HG03025 (cell line): ENCODE results near the gene FBXL16.

Experiments
- ATAC-seq: cut with Tn5 transposase; IDR thresholded peaks from one replicate; pipeline ENCODE4 v1.9.1; 2021; ENCODE audit warnings: mild to moderate bottlenecking, moderate library complexity; ENCODE audit not compliant: unreplicated experiment, low FRiP score

Gene FBXL16

DNA sequence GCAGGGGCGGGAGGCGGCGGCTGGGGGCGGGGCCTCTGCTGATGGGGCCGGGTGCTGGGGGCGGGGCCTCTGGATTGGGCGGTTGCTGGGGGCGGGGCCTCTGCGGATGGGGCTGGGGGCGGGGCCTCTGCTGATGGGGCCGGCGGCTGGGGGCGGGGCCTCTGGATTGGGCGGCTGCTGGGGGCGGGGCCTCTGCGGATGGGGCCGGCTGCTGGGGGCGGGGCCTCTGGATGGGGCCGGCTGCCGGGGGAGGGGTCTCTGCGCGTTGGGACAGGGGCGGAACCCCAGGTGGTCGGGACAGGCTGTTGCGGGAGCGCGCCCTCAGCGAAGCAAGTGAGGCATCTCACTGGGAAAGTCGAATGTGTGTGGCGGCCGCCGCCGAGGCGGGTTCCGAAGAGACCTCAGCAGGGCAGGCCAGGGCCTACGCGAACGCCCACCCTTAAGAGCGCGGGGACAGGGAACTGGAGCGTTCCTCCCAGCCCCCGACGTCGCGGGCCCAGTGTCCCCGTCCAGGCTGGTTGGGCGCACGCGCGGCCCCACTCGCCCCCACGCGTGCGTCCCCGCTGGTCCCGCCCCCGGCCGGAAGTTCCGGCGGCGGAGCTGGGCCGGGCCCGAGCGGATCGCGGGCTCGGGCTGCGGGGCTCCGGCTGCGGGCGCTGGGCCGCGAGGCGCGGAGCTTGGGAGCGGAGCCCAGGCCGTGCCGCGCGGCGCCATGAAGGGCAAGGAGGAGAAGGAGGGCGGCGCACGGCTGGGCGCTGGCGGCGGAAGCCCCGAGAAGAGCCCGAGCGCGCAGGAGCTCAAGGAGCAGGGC is 25.6 kb downstream of the FBXL16 start, which contains the start of gene STUB1:
TSS of gene STUB1 (plus strand) at position 597 of the 811 bp plus-strand sequence. CDS start at position 713, 116 bp downstream.
- ATAC-seq, result peak; percentile 32

DNA sequence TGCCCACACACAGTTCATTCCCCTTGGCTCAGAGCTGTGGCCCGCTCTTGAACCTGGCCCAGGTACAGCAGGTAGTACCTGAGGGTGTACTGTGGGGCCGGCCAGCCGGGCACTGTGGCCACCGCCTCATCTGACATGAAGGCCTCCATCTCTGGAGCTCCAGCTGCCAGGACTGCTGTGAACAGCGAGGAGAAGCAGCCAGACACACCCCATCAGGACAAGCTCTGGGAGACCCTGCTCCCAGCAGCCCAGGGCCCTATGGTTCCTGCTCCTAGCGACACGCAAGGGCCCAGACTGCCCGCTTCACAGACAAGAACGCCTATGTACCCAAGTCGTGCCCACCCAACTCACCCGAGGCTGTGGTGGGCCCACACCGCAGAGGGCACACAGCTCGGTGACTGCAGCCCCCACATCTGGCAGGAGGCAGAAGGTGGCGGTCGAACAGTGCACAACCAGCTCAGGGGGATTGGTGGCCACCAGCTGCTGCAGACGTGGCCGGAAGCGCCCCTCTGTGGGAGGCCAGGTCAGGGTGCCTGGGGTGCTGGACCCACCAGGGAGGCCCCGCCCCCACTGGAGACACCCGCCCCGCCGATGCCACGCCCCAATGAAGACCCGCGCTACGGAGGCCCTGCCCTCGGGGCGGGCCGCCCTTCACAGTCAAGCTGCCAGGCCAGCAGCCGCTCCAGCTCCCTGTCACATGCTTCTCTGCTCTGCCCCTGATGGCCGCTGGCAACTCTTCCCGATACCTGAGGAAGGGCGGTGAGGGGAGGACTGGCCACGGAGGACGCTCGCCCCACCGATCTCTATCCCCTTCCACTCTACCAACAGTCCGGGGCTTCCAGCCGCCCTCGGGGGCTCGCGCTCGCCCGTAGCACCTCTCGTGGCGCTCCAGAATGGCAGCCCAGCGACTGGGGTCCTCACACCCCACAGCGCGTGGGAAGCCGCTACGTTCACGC is 26.5 kb downstream of the FBXL16 start:
- ATAC-seq, result no peak

DNA sequence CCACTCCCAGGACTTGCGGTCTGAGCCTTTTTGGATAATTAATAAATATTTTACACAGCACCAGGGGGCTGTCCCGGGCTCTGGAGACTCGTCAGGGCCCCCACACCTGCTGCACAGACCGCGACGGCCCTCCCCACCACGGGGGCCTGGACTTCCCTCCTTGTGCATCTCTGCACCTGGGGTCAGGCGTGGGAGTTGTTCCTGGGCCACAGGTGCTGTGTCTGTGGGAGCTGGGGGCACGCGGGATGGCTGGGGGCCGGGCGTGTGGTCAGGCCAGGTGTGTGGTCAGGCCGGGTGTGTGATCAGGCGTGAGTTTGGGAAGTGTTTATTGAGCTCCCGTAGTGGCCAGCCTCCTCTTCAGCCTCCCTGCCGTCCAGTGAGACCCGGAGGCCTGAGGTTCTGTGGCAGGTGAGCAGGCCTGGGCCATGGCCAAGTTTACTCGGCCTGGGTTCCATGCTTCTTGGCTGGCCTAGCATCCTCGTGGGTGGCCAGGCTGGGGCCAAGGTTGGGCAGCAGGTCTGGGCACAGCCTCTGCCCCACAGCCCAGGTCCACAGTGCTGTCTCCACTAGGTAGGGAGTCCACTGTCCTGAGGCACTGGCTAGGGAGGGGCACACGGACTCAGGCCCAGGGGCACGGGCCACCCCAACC is 27.3 kb downstream of the FBXL16 start:
- ATAC-seq, result no peak

DNA sequence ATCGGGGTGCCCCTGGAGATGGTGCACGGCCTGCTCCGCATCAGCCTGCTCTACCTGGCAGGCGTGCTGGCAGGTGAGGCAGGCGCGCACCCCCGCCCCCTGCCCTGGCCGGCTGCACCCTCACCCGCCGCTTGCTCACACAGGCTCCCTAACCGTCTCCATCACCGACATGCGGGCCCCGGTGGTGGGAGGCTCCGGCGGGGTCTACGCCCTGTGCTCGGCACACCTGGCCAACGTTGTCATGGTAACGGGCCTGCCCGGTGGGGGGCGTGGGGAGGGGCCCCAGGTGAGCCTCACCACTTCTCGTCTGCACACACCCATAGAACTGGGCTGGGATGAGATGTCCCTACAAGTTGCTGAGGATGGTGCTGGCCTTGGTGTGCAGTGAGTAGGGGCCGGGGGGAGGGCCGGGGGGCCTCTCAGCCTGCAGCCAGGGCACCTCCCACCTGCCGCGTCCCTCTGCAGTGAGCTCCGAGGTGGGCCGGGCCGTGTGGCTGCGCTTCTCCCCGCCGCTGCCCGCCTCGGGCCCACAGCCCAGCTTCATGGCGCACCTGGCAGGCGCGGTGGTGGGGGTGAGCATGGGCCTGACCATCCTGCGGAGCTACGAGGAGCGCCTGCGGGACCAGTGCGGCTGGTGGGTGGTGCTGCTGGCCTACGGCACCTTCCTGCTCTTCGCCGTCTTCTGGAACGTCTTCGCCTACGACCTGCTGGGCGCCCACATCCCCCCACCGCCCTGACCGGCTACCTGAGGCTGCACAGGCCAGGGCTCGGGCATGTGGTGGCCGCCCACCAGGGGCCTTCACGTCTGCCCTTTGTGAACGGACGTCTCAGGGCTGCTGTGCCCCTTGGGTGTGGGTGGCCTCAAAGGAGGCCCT is 28.0 kb downstream of the FBXL16 start:
- ATAC-seq, result no peak

DNA sequence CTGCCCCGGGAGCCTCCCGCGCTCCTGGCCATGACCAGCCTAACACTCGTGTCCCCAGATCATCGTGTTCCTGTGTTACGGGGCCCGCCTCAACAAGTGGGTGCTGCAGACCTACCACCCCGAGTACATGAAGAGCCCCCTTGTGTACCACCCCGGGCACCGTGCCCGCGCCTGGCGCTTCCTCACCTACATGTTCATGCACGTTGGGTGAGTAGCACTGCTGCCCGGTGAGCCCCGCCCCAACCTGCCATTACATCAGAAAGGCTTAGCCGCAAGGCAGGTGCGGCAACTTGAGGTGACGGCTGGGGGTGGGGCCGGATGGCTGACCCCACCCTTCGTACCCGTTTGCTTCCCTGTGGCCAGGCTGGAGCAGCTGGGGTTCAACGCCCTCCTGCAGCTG is 28.7 kb downstream of the FBXL16 start:
- no peak for ATAC-seq

DNA sequence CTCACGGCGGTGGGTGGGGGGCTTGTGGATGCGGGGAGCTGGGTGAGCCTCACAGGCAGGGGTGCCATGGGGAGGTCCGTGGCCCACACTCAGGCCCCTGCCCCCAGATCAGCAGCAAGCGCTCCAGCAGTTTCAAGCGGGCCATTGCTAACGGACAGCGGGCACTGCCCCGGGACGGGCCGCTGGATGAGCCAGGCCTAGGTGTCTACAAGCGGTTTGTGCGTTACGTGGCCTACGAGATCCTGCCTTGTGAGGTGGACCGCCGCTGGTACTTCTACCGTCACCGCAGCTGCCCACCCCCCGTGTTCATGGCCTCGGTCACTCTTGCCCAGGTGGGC is 29.1 kb downstream of the FBXL16 start:
- no peak for ATAC-seq

DNA sequence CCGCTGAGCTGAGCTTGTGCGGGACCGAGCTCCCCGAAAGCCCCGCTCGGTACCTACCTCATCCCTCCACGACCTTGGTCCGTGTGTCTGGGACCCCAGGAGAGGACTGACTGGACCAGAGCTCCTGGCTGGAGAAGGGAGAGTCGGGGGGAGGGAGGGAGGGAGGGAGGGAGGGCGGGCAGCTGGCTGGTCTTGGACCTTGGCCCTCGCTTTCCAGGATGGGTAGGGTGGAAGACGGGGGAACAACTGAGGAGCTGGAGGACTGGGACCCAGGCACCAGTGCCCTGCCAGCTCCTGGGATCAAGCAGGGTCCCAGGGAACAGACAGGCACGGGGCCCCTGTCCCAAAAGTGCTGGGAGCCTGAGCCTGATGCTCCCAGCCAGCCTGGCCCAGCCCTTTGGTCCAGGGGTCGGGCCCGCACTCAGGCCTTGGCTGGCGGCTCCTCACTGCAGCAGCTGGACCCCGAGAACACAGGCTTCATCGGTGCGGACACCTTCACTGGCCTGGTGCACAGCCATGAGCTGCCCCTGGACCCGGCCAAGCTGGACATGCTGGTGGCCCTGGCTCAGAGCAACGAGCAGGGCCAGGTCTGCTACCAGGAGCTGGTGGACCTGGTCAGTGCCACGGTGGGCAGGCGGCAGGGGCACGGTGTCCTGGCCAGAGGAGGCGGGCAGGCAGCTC is 29.6 kb downstream of the FBXL16 start:
- no peak for ATAC-seq

DNA sequence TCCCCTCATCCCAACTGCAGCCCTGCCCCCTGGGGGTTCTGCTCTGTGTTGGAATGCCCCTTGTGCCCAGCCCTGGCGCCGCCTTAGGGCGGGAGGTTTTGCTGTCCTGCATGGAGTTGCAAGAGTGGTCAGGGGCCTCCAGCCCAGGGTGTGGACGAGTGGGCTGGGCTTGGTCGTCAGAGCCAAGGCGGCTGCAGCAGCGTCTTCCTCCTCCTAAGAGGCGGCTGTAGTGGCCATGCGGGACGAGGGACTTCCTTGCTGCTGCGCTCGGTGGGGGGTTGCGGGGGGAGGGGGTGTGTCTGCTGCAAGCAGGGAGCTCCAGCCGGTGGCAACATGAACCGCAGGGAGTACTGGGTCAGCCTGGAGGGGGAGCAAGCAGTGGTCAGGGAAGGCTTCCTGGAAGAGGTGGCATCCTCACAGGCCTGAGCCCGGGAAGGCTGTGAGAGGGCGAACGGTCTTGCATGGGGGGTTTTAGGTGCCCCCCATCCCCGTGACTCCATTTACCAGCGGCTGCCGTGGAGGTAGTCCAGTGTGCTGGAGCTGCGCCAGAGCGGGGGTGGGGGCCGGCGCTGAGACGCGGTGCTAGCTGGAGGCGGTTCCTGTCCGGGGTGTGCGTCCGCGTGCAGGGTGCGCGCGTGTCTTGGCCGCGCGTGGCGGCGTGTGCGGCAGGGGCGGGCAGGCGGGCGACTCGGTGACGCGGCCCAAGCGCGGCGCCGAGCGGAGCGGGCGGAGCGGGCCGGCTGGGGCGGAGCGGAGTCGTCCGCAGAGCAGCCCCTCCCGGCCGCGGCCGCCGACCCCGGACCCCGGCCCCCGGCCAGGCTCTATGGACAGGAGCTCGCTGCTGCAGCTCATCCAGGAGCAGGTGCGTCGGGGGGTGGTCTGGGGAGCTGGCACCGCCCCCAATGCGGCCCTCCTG is 30.4 kb downstream of the FBXL16 start, which contains the start of gene RHBDL1:
TSS of gene RHBDL1 (plus strand) at position 704 of the 916 bp plus-strand sequence. CDS start at position 824, 120 bp downstream.
- ATAC-seq, result no peak

DNA sequence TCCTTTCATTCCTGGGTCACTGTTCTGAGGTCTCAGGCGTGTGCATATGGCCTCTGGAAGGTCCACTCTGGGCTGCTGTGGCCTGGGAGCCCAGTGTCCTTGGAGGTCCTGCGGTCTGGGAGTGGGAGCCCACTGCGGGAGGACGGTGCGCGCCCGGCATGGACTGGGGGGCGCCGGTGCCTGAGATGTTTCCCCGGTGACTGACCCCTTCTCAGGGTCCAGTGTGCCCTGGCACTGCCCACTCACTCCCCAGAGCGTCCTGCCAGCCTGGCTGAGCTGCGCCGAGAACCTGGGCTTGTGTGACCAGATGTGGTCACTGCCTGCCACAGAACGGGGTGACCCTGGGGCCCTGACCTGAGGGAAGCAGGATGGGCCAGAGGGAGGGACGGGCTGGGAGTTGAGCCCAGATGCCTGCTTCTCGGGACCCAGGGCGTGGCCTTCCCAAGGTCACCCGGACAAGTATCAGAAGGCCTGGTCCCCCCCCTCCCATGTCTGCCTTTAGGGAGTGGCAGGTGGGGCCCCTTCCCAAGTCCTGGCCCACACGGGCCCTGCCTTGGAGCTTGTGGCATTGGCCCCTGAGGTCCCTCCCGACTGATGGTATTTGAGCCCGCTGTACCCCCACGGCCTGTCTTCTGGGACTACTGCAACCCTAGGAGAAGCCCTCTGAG is 31.3 kb downstream of the FBXL16 start:
- ATAC-seq, result no peak

DNA sequence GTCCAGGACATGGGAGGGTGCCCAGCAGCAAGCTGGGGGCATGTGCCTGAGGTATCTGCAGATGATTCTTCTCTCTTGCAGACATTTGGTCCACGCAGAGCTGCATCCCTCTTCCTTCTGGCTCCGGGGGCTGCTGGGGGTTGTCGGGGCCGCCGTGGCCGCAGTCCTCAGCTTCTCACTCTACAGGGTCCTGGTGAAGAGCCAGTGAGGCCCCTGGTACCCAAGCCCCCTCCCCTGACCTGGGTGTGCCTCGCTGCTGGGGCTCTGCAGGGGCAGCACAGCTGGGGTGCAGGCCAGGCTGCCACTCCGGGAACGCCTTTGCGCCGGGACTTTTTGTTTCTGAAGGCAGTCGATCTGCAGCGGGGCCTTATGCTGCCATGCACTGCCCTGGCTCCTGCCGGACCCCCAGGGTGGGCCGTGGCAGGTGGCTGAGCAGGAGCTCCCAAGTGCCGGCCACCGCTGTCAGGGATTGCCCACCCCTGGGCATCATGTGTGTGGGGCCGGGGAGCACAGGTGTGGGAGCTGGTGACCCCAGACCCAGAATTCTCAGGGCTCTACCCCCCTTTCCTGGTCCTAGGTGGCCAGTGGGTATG is 32.1 kb downstream of the FBXL16 start:
- ATAC-seq, result no peak

DNA sequence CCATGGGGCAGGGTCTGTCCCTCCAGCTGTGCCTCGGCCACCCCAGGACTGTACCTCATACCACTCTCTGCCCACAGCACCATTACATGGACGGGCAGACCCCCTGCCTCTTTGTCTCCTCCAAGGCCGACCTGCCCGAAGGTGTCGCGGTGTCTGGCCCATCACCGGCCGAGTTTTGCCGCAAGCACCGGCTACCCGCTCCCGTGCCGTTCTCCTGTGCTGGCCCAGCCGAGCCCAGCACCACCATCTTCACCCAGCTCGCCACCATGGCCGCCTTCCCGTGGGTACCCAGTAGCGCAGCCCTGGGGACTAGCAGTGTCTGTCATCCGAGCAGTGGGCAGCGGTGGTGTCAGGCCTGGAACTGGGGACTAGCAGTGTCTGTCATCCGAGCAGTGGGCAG is 32.8 kb downstream of the FBXL16 start:
- ATAC-seq, result no peak

DNA sequence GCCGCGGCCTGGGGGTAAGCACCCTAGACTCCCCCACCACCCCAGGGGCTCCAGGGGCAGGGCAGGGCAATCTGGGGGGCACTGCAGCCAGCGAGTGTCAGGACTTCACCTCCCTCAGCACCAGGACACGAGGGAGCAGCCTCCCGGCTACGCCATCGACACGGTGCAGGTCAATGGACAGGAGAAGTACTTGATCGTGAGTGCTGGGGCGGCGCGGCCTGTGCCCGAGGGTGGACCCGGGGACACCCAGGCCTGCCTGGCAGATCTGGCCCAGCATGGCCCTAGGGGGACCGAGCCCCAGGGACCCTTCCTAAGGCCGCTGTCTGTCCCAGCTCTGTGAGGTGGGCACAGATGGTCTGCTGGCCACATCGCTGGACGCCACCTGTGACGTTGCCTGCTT is 33.2 kb downstream of the FBXL16 start:
- ATAC-seq, result no peak

DNA sequence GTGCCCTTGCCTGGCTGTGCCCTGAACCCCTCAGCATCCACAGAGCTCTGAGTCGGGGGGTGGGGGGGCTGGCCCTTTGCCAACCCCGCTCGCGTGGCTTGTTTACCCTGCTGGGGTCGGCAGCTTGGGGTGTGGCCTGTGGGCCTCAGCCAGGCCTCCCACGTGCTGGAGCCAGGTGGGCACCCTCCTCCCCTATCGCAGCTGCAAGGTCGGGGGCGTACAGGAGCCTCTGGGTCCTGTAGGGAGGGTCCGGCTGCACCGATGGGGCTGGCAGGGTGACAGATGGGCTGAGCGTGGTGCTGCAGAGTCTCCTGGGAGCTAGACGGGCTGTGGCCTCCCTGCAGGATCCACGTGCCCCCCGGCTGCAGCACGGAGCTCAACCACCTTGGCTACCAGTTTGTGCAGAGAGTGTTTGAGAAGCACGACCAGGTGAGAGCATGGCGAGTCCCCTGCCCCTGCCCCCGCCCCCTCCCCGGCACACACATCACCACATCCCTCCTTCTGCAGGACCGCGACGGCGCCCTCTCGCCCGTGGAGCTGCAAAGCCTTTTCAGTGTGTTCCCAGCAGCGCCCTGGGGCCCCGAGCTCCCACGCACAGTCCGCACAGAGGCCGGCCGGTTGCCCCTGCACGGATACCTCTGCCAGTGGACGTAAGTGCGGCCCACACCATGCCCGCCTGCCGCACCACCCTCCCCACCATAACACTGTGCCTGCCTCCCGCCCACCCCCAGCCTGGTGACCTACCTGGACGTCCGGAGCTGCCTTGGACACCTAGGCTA is 34.1 kb downstream of the FBXL16 start:
- ATAC-seq, result no peak

DNA sequence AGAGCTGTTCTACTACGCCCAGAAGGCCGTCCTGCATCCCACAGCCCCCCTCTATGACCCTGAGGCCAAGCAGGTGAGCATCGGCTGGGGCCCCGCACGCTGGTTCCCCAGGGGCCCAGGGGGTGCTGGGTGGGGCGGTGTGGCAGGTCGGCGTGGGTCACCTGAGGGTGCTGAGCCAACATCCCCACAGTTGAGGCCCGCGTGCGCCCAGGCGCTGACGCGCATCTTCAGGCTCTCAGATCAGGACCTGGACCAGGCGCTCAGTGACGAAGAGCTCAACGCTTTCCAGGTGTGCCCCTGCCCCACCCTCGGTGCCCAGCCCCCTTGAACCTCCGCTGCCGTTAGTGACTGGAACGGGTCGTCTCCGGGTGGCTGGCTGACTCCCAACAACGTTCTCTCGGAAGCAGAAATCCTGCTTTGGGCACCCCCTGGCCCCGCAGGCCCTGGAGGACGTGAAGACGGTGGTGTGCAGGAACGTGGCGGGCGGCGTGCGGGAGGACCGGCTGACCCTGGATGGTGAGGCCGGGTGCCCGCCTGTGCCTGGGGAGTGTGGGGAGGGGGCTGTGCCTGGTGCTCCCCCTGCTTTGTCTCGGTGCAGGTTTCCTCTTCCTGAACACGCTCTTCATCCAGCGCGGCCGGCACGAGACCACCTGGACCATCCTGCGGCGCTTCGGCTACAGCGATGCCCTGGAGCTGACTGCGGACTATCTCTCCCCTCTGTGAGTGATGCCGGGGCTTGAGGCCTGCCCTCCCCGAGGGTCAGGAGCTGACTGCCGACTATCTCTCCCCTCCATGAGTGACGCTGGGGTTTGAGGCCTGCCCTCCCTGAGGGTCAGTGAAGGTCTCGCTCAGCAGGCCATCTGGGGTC is 34.9 kb downstream of the FBXL16 start:
- no peak for ATAC-seq

DNA sequence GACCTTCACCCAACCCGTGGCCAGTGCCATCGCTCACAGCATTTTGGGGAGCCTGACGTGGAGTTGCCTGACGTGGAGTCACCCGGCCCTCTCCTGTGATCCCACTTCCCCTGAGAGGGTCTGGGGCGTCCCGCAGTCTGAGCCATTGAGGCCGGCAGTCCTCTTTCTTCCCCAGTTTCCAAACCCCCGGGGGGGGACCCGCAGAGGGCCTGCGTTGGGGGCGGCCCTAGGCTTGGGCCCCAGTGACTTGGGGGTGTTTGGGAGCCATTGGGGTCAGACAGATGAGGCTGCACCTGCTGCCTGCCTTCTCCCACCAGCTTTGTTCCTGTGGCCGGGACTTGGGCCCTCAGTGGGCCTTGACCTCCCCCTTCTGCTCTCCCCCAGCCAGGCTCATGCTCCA is 35.9 kb downstream of the FBXL16 start:
- ATAC-seq, result no peak
